Suprapubic skin (tissue), 3 donors: ENCODE measurements around the gene RPE65.
"Not testable (repeated sequence)": the region's sequence is repeated elsewhere in the genome, so short reads cannot be mapped to it uniquely, and the experiment has no call there.

Experiments used
- CTCF ChIP-seq, 2 donors: fragments of 200-600 bp in 1 of 2; fragments of 450-650 bp in 1 of 2; sonication (generic) in 1 of 2; IDR thresholded peaks; one replicate each; pipeline ENCODE4 v1.5.1; 2016 to 2019; ENCODE audit warnings: antibody characterized with exemption in 2 of 2, mild to moderate bottlenecking in 1 of 2, moderate library complexity in 1 of 2
- POLR2A ChIP-seq, 2 donors: fragments of 450-650 bp; IDR thresholded peaks; one replicate each; pipeline ENCODE4 v1.6.1; 2017; ENCODE audit warnings: antibody characterized with exemption in 2 of 2, mild to moderate bottlenecking in 2 of 2, moderate library complexity in 2 of 2

DNA sequence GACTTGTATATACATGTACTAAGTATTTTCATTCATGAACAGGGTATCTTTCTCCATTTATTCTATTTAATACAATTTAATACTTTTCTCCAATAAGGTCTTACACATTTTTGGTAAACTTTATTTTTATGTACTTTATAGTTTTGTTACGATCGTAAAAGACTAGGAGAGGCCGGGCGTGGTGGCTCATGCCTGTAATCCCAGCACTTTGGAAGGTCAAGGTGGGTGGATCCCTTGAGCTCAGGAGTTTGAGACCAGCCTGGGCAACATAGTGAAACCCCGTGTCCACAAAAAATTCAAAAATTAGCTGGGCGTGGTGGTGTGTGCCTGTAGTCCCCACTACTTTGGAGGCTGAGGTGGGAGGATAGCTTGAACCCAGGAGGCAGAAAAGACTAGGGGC, 42.5 kb upstream of the RPE65 start:
- TF ChIP-seq CTCF, POLR2A (IDR thresholded peaks at IDR 0.05): not testable (repeated sequence)
